Effector CD8-positive, alpha-beta T cell (primary cell): ENCODE measurements around the gene MBD3L4.
"Not testable (repeated sequence)": the region's sequence is repeated elsewhere in the genome, so short reads cannot be mapped to it uniquely, and the experiment has no call there.

Source experiments
- DNase-seq: peaks from one replicate; lab custom pipeline; 2025; lab: John Stamatoyannopoulos, UW

The MBD3L4 gene

GRCh38 chr19:7049021-7049420 lies 9.0 kb upstream of the MBD3L4 start, which contains the start of gene MBD3L2:
Gene MBD3L2 (plus strand): TSS chr19:7049321. CDS start chr19:7049374, 53 bp downstream.
- not testable (repeated sequence) for DNase-seq

GRCh38 chr19:7041563-7041962 lies 1.6 kb upstream of the MBD3L4 start:
- DNase-seq = not testable (repeated sequence)

GRCh38 chr19:7030278-7030677 lies 9.7 kb downstream of the MBD3L4 start, which contains the start of gene MBD3L5:
Gene MBD3L5 (plus strand): TSS chr19:7030578. CDS start chr19:7030612, 34 bp downstream.
- DNase-seq = not testable (repeated sequence)

- not testable (repeated sequence) for DNase-seq
Observed at GRCh38 chr19:7028790-7029189, 11.2 kb downstream of the MBD3L4 start.

- not testable (repeated sequence) for DNase-seq
Observed at GRCh38 chr19:7021331-7021730, 18.6 kb downstream of the MBD3L4 start, which contains the start of gene MBD3L2B. Gene MBD3L2B (minus strand): TSS chr19:7021431. CDS start chr19:7021397, 34 bp downstream.

GRCh38 chr19:7018828-7019227 lies 21.2 kb downstream of the MBD3L4 start:
- DNase-seq = no peak

GRCh38 chr19:7013678-7014077 lies 26.3 kb downstream of the MBD3L4 start:
- no peak for DNase-seq

GRCh38 chr19:7010722-7011593 lies 29.0 kb downstream of the MBD3L4 start:
- no peak for DNase-seq

- no peak for DNase-seq
Observed at GRCh38 chr19:7007859-7008258, 32.1 kb downstream of the MBD3L4 start.

GRCh38 chr19:7006135-7006704 lies 33.8 kb downstream of the MBD3L4 start:
- DNase-seq = no peak

GRCh38 chr19:7004313-7004931 lies 35.6 kb downstream of the MBD3L4 start:
- DNase-seq = no peak

GRCh38 chr19:7000816-7001215 lies 39.2 kb downstream of the MBD3L4 start:
- no peak for DNase-seq

- DNase-seq = no peak
Observed at GRCh38 chr19:7000333-7000732, 39.6 kb downstream of the MBD3L4 start.

GRCh38 chr19:6999933-7000332 lies 40.0 kb downstream of the MBD3L4 start:
- DNase-seq = no peak

- no peak for DNase-seq
Observed at GRCh38 chr19:6997679-6998445, 42.1 kb downstream of the MBD3L4 start.

- DNase-seq = no peak
Observed at GRCh38 chr19:6996810-6997209, 43.2 kb downstream of the MBD3L4 start.

GRCh38 chr19:6995054-6995453 lies 44.9 kb downstream of the MBD3L4 start:
- DNase-seq = no peak

- DNase-seq = no peak
Observed at GRCh38 chr19:6988257-6988656, 51.7 kb downstream of the MBD3L4 start.

- DNase-seq = no peak
Observed at GRCh38 chr19:6987850-6988249, 52.1 kb downstream of the MBD3L4 start.
